ENCODE measurements around the gene OSMR. TPM values are rescaled to one million over a fixed set of nuclear protein-coding genes. Genes with fewer than 3 reads are reported as not detected.

OSMR gene
- total RNA-seq, 4 donors from 2014 or later: 9.2 to 40.2 (median 26.8) TPM

DNA sequence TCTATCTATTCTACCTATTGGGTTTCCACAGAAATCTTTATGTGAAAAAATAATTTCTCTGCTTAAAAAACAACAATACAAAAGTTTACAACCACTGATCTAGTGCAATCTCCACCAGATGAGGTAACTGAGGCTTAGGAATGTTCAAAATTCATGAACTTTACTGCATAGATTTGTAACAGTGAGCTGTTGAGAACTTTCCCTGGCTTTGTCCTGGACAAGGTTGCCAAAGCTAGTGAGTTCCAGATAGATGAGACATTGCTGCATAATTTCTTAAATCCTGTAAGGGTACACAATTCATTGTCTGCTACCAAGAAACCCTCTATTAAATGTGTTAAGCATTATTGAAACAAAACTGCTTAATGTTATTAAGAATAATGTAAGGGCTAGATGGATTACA is 102.7 kb downstream of the OSMR start:
- H3K36me3 ChIP-seq: peaks cover 15 to 100% (median 17%) of the 10 kb centered on the region in 3 donors
- no peak for DNase-seq
- H3K4me3 ChIP-seq: no peak overlapping the region
- no peaks in the 10 kb centered on the region for H3K4me1 ChIP-seq
- no peaks in the 10 kb centered on the region for H3K9me3 ChIP-seq
- H3K27me3 ChIP-seq: no peaks in the 10 kb centered on the region
- no peak for TF ChIP-seq POLR2A (IDR thresholded peaks at IDR 0.05)
- TF ChIP-seq, protein P1, sequence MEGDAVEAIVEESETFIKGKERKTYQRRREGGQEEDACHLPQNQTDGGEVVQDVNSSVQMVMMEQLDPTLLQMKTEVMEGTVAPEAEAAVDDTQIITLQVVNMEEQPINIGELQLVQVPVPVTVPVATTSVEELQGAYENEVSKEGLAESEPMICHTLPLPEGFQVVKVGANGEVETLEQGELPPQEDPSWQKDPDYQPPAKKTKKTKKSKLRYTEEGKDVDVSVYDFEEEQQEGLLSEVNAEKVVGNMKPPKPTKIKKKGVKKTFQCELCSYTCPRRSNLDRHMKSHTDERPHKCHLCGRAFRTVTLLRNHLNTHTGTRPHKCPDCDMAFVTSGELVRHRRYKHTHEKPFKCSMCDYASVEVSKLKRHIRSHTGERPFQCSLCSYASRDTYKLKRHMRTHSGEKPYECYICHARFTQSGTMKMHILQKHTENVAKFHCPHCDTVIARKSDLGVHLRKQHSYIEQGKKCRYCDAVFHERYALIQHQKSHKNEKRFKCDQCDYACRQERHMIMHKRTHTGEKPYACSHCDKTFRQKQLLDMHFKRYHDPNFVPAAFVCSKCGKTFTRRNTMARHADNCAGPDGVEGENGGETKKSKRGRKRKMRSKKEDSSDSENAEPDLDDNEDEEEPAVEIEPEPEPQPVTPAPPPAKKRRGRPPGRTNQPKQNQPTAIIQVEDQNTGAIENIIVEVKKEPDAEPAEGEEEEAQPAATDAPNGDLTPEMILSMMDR (IDR thresholded peaks at IDR 0.05): no peak
- intact Hi-C loops (cut with DNase I): no loop called here
- H3K27ac ChIP-seq: no peak overlapping the region

DNA sequence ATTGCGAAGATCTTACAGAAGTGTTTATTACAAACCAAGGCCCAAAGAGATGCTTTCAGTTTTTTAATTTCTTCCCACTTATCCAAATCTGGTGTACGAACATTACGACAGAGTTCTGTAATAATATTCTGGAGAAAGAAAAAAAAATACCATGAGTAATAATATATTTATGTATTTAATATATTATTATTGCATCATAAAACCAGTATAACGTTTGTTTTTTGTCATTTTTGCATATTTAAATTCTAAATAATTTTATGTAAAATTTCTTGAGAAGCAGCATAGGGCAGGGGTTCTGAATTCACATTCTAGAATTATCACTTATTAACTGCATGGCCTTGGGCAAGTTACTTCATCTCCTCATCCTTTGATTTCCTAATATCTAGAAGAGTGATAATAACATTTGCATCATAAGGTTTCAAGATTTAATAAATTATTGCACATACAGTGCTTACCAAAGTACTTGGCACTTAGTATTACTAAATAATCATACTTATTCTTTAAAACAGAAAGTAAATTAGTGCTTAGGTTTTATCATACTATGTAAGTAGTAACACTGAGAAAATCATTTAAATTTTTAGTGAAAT is 107.7 kb downstream of the OSMR start:
- Histone ChIP-seq H3K27me3 (no peaks in the 10 kb centered on the region), H3K36me3 (peaks cover 10 to 98% (median 23%) of the 10 kb centered on the region in 3 donors), H3K27ac (no peak overlapping the region), H3K9me3 (no peaks in the 10 kb centered on the region), H3K4me3 (no peak overlapping the region), H3K4me1 (no peaks in the 10 kb centered on the region)
- intact Hi-C loops (cut with DNase I): no loop called here
- TF ChIP-seq, protein P1 (IDR thresholded peaks at IDR 0.05): no peak
- no peak for TF ChIP-seq POLR2A (IDR thresholded peaks at IDR 0.05)
- whole genome bisulfite sequencing, 2 donors: 85 to 90% methylated on average over 4 of the region's 4 CpGs
- no peak for DNase-seq

DNA sequence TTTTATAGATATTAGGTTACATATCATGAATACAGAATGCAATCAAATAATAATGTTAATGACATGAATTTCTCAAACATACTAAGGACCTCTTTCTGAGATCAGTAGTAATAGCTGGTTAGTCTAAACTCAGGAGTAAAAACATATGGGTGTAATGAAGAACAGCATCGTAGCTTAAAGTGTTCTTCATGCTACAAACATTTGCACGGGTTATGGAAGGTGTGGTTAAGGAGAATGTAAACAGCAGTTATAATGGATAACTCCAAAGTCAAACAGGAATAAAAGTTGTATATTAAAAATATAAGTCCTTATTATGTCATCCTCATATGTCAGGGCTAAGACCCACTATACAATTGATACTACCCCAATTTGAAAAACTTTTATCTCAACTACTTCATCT is 115.9 kb downstream of the OSMR start:
- 70 to 89% methylated on average over 2 of the region's 2 CpGs for WGBS, 2 donors
- no peaks in the 10 kb centered on the region for H3K4me1 ChIP-seq
- peaks cover 0 to 100% (median 18%) of the 10 kb centered on the region in 3 donors for H3K36me3 ChIP-seq
- TF ChIP-seq POLR2A (IDR thresholded peaks at IDR 0.05): no peak
- TF ChIP-seq, protein P1 (IDR thresholded peaks at IDR 0.05): no peak
- no peaks in the 10 kb centered on the region for H3K27me3 ChIP-seq
- DNase-seq: no peak
- H3K4me3 ChIP-seq: no peak overlapping the region
- no peaks in the 10 kb centered on the region for H3K9me3 ChIP-seq
- intact Hi-C loops (cut with DNase I): no loop called here
- H3K27ac ChIP-seq: no peak overlapping the region

DNA sequence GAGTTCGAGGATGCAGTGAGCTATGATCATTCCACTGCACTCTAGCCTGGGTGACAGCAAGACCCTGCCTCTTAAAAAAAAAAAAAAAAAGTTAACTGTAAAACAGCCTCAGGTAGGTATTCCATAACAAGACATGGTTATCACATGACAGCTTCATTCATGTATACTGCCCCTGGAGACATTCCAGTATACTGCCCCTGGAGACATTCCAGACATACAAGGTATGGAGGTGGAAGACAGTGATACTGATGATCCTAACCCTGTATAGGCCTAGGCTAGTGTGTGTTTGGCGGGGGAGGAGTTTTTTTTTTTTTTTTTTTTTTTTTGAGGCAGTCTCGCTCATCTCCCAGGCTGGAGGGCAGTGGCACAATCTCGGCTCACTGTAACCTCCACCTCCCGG is 122.9 kb downstream of the OSMR start:
- H3K36me3 ChIP-seq: peaks cover 0 to 94% (median 0%) of the 10 kb centered on the region in 3 donors
- DNase-seq: no peak
- intact Hi-C loops (cut with DNase I): no loop called here
- H3K27ac ChIP-seq: no peak overlapping the region
- no peaks in the 10 kb centered on the region for H3K9me3 ChIP-seq
- 87 to 97% methylated on average over 5 of the region's 5 CpGs for WGBS, 2 donors
- no peak overlapping the region for H3K4me3 ChIP-seq
- no peaks in the 10 kb centered on the region for H3K4me1 ChIP-seq
- TF ChIP-seq, protein P1 (IDR thresholded peaks at IDR 0.05): no peak
- TF ChIP-seq POLR2A (IDR thresholded peaks at IDR 0.05): no peak
- H3K27me3 ChIP-seq: no peaks in the 10 kb centered on the region

DNA sequence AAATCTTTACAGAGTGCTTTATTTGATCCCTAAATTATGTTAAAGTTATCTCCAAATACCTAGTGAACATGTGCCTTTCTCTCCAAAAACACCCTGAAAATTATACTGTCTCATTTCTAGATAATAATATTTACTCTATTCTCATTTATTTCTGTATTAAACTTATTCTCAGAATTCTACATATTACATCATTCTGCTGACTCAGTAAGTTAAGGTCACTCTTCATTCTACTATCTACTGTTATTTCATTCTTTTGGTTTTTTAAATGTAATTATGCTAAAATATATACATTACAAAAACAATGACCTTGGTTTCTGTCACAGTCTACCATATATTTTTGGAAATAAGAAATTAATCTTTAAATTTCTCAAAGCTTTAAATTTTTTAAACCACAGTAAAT is 132.2 kb downstream of the OSMR start:
- intact Hi-C loops (cut with DNase I): no loop called here
- TF ChIP-seq POLR2A (IDR thresholded peaks at IDR 0.05): no peak
- TF ChIP-seq, protein P1 (IDR thresholded peaks at IDR 0.05): no peak
- no peaks in the 10 kb centered on the region for H3K27me3 ChIP-seq

More for the DNA sequence above, 132.2 kb downstream of the OSMR start:
- H3K27ac ChIP-seq: no peak overlapping the region
- H3K4me3 ChIP-seq: no peak overlapping the region
- H3K9me3 ChIP-seq: no peaks in the 10 kb centered on the region
- H3K36me3 ChIP-seq: peaks cover 0 to 43% (median 0%) of the 10 kb centered on the region in 3 donors
- no peaks in the 10 kb centered on the region for H3K4me1 ChIP-seq
- no peak for DNase-seq

Data from esophagus squamous epithelium (tissue), 5 donors.